Activated T-helper 17 cell treated with anti-CD3 and anti-CD28 coated beads, Interleukin-2, amount 50 U/mL, for 72 hours (primary cell): ENCODE data around the gene RFTN1. TPM values are rescaled to one million over a fixed set of nuclear protein-coding genes. Genes with fewer than 3 reads are reported as not detected.

Experiments used
- ATAC-seq: fragments of 150-1000 bp; cut with Tn5 transposase; replicated peaks from 2 replicates; pipeline ENCODE4 v1.10.0; 2021; ENCODE audit warnings: mild to moderate bottlenecking, moderate library complexity
- H3K27ac Mint-ChIP-seq: one replicate; pipeline ENCODE4 v1.8.0; 2022; ENCODE audit warnings: mixed read lengths
- H3K27me3 Mint-ChIP-seq: one replicate; pipeline ENCODE4 v1.8.0; 2022; ENCODE audit warnings: mixed read lengths
- H3K36me3 Mint-ChIP-seq: one replicate; pipeline ENCODE4 v1.8.0; 2022; ENCODE audit warnings: low read depth, mild to moderate bottlenecking, mixed read lengths
- H3K4me1 Mint-ChIP-seq: one replicate; pipeline ENCODE4 v1.8.0; 2022; ENCODE audit warnings: mixed read lengths
- H3K4me3 Mint-ChIP-seq: one replicate; pipeline ENCODE4 v1.8.0; 2022; ENCODE audit warnings: mild to moderate bottlenecking, mixed read lengths
- H3K9me3 Mint-ChIP-seq: one replicate; pipeline ENCODE4 v1.8.0; 2022; ENCODE audit warnings: mixed read lengths
- total RNA-seq, 2 donors: library from RNA; stranded (reverse); gene quantifications; one replicate each; pipeline ENCODE4 v1.2.3, GENCODE V29; 2022

RFTN1 gene
- total RNA-seq, 2 donors from 2014 or later = 112 to 139 TPM

DNA sequence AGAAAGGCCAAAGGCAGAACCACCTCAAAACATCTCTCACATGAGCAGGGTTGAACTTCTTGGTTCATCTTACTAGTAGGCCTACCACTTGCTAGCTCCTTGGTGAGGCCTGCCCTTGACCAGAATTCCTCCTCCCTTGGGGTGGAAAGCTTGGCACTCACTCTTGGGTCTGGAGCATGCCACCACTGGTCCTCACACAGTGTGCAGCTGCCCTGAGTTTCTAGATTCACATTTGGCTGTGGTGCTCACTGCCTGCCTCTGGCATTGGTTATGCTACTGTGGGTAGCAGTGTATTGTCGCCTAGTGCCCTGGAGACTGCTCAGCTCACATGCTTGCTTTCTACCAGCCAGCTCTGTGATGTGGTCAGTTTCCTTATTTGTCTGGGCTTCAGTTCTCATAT is 224.8 kb downstream of the RFTN1 start:
- Mint-ChIP-seq H3K4me3 (peak overlapping the region; percentile 93), H3K36me3 (peaks cover 72% of the 10 kb centered on the region), H3K9me3 (peaks cover 5% of the 10 kb centered on the region), H3K27ac (peak overlapping the region; percentile 81), H3K27me3 (no peaks in the 10 kb centered on the region), H3K4me1 (peaks cover 60% of the 10 kb centered on the region)
- peak; percentile 19 for ATAC-seq

DNA sequence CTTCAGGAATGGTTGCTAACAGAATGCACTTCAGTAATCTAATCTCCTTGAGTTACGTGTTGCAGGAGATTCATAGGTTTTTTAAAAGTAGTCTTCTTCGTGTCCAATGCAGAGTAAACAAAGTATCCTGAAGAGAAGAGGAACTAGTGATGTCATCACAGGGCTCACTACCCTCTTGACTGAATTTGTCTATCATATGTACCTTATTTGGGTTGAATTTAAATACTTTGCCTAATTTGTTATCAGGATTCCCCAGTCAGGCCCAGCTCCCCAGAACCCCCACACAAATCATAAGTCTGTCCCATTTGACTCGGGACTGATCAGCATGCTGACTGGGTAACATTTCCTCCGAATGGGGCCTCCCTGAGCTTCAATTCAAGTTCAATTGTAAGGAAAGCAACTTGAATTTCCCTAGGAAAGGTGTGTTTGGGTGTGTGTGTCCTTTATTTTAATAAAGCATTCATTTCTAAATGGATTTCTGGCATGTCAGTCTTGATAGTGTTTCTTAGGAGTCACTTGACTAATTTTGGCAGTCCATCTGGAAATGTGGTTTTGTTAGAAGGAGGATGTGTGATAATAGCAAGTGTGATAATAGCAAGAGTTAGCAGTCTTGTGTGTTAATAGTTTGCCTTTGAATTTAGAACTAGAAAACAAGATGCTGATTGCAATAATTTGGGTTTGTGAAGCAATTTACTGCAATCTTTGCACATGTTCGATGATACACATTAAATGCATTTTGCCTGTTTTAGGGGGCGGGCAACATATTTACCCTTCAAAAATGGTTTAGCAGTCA is 226.6 kb downstream of the RFTN1 start:
- peak; percentile 20 for ATAC-seq
- H3K4me1 Mint-ChIP-seq = peaks cover 59% of the 10 kb centered on the region
- H3K27ac Mint-ChIP-seq = peak overlapping the region; percentile 81
- no peaks in the 10 kb centered on the region for H3K9me3 Mint-ChIP-seq
- H3K36me3 Mint-ChIP-seq = peaks cover 70% of the 10 kb centered on the region
- H3K27me3 Mint-ChIP-seq = no peaks in the 10 kb centered on the region
- peak overlapping the region; percentile 93 for H3K4me3 Mint-ChIP-seq

DNA sequence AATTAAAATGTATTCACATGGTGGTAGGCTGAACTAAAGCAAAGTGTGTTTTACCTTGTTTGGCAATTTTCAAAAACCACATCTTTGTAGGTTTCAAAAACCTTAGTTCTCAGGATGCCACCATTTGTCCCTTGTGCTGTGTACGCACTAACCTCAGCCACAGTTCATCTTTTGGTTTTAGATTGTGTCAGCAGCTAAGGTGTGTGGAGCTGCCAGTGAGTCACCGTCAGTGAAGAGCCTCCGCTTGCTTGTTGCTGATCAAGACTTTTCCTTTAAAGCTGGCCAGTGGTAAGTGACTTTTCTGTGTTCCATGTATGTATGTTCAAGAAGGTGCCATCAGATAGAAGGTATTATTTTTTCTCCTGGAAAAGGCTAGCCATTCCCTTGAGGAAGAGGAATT is 227.3 kb downstream of the RFTN1 start:
- peaks cover 64% of the 10 kb centered on the region for H3K36me3 Mint-ChIP-seq
- H3K27me3 Mint-ChIP-seq = no peaks in the 10 kb centered on the region
- H3K9me3 Mint-ChIP-seq = no peaks in the 10 kb centered on the region
- peak; percentile 87 for ATAC-seq
- peak overlapping the region; percentile 81 for H3K27ac Mint-ChIP-seq
- H3K4me3 Mint-ChIP-seq = peak overlapping the region; percentile 93
- H3K4me1 Mint-ChIP-seq = peaks cover 53% of the 10 kb centered on the region

DNA sequence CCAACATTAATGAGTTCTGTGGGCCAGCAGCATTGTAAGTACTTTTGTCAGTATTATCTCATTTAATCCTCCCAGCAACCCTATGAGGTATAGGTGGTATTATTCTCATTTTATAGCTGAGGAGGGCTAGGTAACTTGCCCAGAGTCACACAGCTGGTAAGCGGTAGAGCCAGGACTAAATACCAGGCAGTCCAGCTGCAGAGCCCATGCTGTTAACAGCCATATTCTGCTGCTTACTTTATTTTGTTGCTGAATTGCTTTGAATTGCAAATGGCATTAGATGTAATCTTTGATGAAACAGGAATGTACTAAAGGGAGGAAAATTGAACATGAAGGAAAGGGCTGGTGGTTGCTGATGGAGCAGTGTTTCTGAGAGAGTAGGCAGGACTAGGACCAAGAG is 228.9 kb downstream of the RFTN1 start:
- no peak for ATAC-seq
- Mint-ChIP-seq H3K4me3 (peak overlapping the region; percentile 93), H3K4me1 (peaks cover 39% of the 10 kb centered on the region), H3K27me3 (no peaks in the 10 kb centered on the region), H3K9me3 (no peaks in the 10 kb centered on the region), H3K27ac (peak overlapping the region; percentile 81), H3K36me3 (peaks cover 48% of the 10 kb centered on the region)

DNA sequence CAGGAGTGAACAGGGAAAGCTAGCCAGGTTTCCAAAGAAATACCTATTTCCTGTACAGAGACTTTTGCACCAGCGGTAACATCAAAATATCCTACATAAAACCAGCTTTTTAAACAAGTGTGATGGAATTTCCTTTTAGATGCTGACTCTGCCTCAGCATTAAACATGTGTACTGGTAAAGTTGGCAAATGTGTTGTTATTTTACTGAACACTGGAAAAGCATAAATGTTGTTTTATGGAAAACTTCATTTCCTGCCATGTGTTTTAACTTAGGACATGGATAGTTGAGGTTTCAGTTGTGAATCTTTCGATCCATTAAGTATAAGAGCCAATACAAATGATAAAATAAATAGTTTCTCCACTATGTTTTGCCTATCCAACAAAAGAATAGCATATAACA is 232.8 kb downstream of the RFTN1 start:
- ATAC-seq = no peak
- no peak overlapping the region for H3K27ac Mint-ChIP-seq
- H3K36me3 Mint-ChIP-seq = peaks cover 21% of the 10 kb centered on the region
- H3K9me3 Mint-ChIP-seq = no peaks in the 10 kb centered on the region
- peaks cover 20% of the 10 kb centered on the region for H3K4me1 Mint-ChIP-seq
- H3K4me3 Mint-ChIP-seq = no peak overlapping the region
- no peaks in the 10 kb centered on the region for H3K27me3 Mint-ChIP-seq

DNA sequence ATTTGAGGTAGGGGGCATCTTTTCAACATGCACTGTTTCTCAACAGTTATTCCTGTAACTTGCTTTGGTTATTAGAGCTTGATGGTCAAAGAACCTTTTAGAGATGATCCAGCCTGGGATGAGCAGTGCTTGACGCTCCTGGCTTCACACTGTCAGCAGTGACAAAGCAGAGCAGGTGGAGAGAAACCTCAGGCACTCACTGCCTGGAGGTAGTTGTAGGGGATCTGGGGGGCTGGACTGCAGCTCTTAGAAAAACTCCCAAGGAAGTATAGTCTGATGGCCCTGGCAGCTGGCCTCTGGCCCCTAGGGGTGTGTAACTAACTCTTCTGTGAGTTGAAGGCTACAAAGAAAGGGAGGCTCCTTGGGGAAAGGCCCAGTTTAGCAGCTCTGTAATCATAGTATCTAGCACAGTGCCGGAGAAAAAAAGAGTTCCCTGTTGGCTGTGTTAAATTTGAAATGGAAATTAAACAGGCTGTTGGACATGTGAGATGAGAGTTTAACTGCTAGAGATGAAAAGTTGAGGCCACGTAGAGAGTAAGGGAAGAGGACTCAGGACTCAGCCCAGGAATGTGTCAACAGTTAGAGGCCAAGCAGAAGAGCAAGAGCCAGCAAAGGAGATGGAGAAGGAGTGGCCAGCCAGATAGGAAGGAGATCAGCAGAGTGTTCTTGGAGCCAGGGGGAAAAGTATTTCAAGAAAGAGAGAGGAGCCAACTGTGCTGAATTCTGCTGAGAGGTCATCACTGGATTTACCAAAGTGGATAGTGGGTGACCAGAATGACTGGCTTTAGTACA is 234.3 kb downstream of the RFTN1 start:
- peaks cover 34% of the 10 kb centered on the region for H3K36me3 Mint-ChIP-seq

DNA sequence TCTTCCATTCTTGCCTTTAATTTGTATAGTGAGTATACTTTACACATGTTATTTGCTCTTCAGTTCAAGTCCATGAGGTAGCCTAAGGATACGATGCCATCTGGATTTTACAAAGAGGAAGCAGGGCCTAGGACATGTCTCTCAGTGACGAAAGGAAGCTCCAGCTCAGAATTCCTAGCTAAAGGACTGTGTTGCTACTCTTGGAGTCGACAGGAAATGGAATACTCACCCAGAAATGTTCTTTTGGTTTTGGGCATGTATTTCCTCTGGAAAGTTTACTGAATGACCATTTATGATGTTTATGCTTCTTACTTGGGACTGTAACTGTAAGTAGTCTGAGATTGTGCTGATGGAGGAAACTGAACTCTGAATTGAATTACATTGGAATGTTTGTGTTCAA is 236.0 kb downstream of the RFTN1 start:
- Mint-ChIP-seq H3K4me1 (peaks cover 4% of the 10 kb centered on the region), H3K27me3 (no peaks in the 10 kb centered on the region), H3K27ac (no peak overlapping the region), H3K4me3 (no peak overlapping the region), H3K36me3 (peaks cover 40% of the 10 kb centered on the region), H3K9me3 (no peaks in the 10 kb centered on the region)
- ATAC-seq = no peak

More for the DNA sequence above, 234.3 kb downstream of the RFTN1 start:
- peaks cover 11% of the 10 kb centered on the region for H3K4me1 Mint-ChIP-seq
- H3K27ac Mint-ChIP-seq = no peak overlapping the region
- ATAC-seq = no peak
- H3K27me3 Mint-ChIP-seq = no peaks in the 10 kb centered on the region
- H3K4me3 Mint-ChIP-seq = no peak overlapping the region
- H3K9me3 Mint-ChIP-seq = no peaks in the 10 kb centered on the region

DNA sequence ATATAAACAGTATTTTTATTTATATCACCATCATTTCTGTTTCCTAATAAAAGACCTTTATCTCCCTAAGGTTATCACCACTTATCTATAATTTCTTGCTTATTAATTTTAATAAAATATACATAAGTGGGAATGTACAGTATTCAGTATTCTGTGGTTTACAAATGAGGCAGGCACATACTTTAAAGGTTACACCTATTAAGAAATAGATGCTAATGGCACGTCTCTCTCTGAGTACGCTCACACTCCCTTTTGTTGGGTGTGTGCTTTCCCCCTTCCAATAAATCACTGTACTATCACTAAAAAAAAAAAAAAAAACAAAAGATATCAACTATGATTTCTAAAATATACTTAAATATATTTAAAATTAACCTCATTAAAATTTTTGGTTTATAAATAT is 239.6 kb downstream of the RFTN1 start:
- no peak for ATAC-seq
- H3K27me3 Mint-ChIP-seq = no peaks in the 10 kb centered on the region
- H3K4me1 Mint-ChIP-seq = no peaks in the 10 kb centered on the region
- no peak overlapping the region for H3K4me3 Mint-ChIP-seq
- H3K36me3 Mint-ChIP-seq = peaks cover 71% of the 10 kb centered on the region
- H3K27ac Mint-ChIP-seq = no peak overlapping the region
- H3K9me3 Mint-ChIP-seq = no peaks in the 10 kb centered on the region

DNA sequence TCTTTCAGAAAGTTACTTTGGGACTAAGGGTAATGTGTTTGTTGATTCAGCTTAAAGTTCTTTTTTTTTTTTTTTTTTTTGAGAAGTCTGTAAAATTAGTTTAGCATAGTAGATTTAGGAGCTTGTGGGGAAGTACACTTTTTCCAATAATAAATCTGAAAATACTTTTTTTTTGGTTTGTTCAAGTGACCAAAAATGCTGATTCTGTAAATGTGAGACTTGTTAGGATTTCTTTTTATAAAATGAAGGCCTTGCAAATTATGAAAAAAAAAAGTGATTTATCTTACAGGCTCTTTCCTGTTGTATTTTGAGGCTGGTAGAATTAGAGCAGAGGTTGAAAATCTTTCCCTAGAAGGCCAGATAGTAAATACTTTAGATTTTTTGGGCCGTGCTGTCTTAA is 240.9 kb downstream of the RFTN1 start:
- peaks cover 76% of the 10 kb centered on the region for H3K36me3 Mint-ChIP-seq
- H3K27ac Mint-ChIP-seq = no peak overlapping the region
- no peak for ATAC-seq
- H3K9me3 Mint-ChIP-seq = no peaks in the 10 kb centered on the region
- H3K4me3 Mint-ChIP-seq = no peak overlapping the region
- H3K27me3 Mint-ChIP-seq = no peaks in the 10 kb centered on the region
- peaks cover under 1% of the 10 kb centered on the region for H3K4me1 Mint-ChIP-seq

DNA sequence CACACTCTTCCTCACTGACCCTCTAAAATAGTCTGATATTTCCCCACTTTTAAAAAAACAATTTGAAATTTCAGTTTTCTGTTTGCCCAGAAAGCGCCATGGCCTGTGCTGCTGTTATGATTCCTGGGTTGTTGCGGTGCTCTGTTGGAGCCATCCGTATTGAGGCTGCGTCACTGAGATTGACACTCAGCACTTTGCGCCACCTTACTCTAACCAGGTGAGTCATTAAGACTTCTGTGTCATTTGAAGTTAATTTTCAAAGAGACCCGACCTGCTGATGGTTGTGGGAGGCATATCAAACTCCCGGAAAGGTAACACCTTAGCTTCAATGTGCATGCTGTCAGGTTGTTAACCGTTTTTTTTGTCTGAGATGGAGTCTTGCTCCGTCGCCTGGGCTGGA is 242.6 kb downstream of the RFTN1 start:
- Mint-ChIP-seq H3K9me3 (no peaks in the 10 kb centered on the region), H3K27ac (no peak overlapping the region), H3K36me3 (peaks cover 69% of the 10 kb centered on the region), H3K27me3 (no peaks in the 10 kb centered on the region), H3K4me3 (no peak overlapping the region), H3K4me1 (peaks cover 8% of the 10 kb centered on the region)
- ATAC-seq = no peak

DNA sequence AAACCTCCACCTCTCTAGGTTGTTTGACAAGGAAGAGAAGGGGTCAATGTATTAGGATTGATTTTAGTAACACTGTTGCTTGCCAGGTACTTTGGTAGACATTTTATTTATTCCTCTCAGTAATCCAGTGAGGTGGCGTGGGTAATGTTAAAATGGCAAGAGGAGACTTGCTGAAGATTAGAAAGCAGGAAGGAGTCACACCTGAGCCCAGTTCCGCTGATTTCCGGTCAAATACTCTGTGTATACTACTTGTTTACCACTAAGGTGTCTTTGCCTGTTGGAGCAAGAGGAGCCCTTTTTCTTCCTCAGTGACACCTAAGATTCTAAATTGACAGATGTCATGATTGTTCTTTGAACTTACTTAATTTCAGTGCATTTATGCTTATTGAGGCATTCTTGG is 246.8 kb downstream of the RFTN1 start:
- no peak for ATAC-seq
- H3K4me3 Mint-ChIP-seq = peak overlapping the region; percentile 92
- H3K27ac Mint-ChIP-seq = no peak overlapping the region

More for the DNA sequence above, 246.8 kb downstream of the RFTN1 start:
- no peaks in the 10 kb centered on the region for H3K9me3 Mint-ChIP-seq
- H3K36me3 Mint-ChIP-seq = peaks cover 39% of the 10 kb centered on the region
- peaks cover 8% of the 10 kb centered on the region for H3K4me1 Mint-ChIP-seq
- no peaks in the 10 kb centered on the region for H3K27me3 Mint-ChIP-seq

Other genes starting within 250 kb of the RFTN1 start
- gene DPH3, start 248.8 kb downstream of the RFTN1 start, total RNA-seq = 10 to 100 TPM; 10.0 to 22.5 TPM
- 10 to 100 TPM; 31.4 to 32.4 TPM for gene OXNAD1, start 248.5 kb downstream of the RFTN1 start, total RNA-seq
- gene DAZL, start 91.7 kb upstream of the RFTN1 start, total RNA-seq = under 1 TPM; 0.09 to 0.13 TPM